Hematopoietic multipotent progenitor cell treated with erythropoietin and hydrocortisone succinate and interleukin-3 and kit ligand, for 15 days (in vitro differentiated cells): Measurements from ENCODE around the gene PIK3C3.
A peak's percentile ranks its signal among the peaks of the same experiment; 100 is the strongest.
"Not testable (repeated sequence)": the region's sequence is repeated elsewhere in the genome, so short reads cannot be mapped to it uniquely, and the experiment has no call there.

Source experiments
- DNase-seq: peaks from one replicate; pipeline ENCODE4 v3.0.0-alpha.2; 2015; ENCODE audit warnings: low spot score

PIK3C3 gene

DNA sequence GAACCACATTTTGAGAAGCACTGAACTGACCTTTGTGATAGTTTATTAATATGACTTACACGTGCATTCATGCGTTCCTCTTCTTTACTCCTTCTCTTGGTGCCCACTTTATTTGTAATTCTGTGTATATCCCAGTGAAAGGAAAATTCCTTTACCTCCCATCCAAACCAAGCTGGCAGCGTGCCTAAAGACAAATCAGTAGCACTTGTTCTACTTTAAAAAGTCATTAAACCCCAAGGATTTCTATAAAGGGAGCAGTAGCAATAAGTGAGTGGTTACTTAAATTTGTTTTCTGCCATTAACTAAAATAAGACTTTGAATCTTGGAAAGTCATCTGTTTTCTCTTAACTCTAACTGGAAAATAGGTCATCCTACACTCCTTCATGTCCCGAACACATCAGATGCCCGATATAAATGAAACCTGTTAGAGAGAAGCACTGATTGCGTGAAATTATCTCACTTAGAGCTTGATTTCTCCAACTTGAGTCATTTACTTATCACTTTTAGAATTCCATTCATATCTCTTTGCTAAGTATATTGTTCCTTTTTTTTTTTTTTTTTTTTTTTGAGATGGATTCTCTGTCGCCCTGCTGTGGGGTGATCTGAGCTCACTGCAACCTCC is 10.7 kb downstream of the PIK3C3 start:
- no peak for DNase-seq

DNA sequence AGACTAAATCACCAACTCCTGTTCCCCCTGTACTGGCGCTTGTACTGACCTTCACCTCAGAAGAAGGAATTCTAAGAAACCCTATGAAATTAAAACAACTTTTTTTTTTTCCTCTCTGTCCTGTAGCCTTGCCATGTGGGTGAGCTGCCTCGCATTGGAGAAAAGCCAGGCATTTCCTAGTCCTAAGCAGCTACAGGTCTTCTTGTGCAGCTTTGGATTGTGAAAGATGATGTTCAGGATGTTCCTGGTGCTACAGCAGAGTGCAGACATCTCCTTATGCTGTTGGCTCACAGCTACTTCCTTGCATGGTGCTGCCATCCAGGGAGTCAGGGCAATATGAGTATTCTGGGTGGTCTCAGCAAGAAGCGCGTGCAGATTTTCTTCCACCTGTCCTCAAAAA is 11.9 kb downstream of the PIK3C3 start:
- no peak for DNase-seq

DNA sequence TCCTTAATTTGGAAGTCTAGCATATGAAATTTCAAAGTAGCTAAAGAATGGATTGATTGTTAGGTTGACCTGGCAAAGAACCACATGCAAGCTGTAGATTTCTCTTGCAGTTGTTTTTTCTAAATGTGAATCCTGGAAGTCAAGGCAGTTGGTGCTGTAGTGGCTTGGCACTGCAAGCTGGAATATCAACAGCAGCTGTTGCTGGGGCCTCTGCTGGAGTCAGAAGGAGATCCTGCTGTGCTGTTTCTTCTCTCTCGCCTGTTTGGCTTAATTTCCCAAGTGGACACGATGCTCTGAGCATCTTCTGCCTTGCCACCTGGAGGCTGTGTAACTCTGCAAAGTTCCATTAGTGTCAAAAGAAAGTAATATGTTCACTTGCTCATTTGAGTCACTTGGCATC is 12.6 kb downstream of the PIK3C3 start:
- no peak for DNase-seq

DNA sequence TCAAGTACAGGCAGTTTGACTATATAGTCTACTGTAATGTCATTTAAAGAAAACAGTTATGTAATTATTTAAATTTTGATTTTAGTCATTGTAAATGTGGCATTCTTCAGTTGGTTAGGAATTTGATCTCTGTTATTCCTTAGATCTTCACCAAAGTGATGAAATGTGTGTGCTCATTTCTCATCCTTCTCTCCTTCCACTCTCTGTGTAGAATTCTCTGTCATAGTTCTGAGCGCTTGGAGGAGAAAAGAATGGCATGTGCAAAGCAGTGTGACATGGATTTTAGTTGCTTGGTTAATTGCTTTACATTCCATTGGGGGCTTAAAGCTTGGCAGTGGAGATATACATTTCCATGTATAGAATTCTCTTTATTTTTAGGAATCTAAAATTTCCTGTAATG is 14.8 kb downstream of the PIK3C3 start:
- DNase-seq: no peak

DNA sequence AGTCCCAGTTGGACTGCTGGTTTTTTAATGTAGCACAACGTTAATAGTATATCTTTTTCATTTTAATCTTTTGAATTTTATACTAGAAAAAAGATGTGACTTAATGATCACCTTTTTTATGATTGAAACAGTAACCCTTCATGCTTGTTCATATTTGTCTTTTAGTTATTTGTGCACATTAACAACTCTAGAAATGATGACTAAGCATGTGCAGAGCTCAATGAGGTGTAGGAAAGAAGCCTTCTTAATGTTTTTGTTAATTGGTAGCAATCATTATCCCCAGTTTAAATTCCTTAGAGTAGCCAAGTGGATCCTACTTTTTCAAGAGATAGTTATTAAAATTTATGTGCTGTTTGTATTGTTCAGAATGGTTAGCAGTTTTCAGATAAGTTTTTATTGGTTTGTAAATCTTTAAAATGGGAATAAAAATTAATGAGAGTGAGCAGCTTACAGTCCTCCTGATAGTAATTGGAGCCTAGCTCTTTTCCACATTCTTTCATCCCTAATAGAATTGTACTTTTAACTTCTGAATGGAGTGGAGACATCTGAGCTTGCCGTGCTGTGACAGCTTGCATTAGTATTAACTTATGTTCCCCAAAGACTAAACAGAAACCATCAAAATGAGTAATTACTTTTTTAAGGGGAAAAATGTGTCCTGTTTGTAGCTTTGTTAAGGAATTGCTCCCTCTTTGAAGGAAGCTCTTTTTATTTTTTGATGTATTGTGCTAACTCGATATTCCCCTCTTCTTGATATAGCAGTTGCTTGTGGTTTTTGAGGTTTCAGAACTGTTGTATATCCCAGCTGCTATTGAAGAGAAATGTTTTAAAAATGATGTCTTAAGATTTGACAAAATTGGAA is 17.3 kb downstream of the PIK3C3 start:
- no peak for DNase-seq

DNA sequence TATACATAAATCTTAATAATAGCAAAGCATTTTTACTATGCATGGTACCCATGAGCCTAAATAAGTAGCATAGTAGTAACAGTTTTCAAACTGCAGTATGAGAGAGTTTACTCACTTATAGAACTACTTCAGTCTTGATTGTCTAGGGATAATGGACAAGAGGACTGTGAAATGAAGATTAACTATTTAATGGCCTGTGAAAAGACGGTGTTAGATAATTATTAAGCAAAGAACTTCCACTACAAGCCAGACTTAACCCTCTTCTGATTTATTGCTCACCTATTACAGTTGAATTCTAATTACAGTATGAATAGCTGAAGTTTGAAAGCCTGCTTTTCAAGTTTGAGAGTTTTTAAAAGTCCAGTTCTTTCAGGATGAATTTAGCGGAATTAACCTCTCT is 18.9 kb downstream of the PIK3C3 start:
- no peak for DNase-seq

DNA sequence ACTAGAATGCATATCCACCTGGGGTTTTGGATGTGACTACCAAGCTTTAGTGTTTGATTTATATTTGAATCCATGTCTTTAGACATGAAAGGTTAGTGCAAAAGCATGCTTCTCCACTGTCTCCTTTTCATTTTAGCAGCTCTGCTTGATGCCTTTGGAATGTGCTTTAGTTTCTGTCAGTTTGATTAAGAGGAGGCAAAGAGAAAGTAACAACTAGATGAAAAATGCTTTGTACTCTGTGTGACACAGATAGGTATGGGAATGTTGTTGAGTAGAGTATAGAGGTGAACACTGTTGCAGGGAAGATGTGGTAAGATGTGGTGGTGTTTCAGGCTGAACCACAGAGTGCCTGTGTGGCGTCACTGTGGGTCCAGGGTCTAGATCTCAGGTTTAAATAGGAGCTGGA is 19.8 kb downstream of the PIK3C3 start:
- no peak for DNase-seq

DNA sequence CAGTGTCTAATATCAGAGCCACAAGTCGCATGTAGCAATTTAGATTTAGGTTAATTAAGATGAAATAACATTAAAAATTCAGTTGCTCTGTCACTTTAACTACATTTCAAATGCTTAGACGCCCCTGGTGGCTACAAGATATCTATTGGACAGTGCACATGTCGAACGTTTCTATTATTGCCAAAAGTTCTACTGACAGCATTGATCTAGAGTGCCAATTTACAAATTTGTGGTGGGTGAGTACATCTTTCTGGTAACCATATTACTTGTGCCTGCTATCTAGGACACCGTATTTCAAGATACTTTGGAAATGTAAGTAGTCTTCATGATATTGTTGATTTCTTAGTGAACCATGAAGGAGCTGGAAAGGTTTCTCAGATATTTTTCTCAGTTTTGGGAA is 20.2 kb downstream of the PIK3C3 start:
- DNase-seq: no peak

DNA sequence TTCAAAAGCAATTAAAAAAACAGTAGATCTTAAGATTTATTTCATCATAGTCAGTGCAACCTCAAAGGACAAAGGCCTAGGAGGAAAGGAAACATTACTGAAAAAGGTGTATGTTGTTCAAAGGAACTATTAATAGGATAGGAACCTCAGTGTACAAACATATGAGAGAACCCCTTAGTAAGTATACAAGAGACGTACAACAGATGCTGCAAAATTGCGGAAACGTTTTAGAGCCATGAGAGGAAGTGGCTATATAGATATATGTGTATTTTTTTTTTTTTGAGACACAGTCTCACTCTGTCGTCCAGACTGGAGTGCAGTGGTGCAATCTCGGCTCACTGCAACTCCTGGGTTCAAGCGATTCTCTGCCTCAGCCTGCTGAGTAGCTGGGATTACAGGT is 22.2 kb downstream of the PIK3C3 start:
- no peak for DNase-seq

DNA sequence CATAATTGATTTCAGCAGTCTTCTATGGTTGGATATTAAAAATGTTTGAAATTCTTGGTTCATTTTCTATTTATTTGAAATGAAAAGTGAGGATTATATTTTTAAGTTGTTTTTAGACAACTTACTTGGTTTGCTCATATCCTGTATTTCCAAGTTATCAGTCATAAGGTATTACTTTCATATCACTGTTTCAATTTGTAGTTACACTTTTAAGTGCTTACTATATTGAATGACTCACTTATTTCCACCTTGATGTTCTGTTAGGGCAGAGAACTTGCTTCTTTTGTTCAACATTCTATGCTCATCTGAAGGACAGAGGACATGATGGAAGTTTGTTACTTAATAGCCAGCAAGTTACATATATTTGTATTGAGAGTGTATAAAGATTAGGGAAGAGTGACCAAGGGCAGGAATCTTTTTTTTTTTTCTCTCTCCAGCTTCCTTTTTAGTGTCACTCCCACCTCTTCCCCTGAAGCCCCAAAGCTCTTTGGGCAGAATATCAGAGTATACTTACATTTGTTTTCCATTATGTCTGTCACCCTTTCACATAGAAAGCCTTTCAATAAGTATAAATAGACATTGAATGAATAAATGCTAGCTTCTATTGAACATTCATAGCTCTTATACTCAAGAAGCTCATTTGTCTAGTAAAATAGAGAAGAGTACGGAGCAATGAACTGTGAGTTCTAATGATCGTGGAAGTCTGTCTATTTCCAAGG is 28.1 kb downstream of the PIK3C3 start:
- no peak for DNase-seq

DNA sequence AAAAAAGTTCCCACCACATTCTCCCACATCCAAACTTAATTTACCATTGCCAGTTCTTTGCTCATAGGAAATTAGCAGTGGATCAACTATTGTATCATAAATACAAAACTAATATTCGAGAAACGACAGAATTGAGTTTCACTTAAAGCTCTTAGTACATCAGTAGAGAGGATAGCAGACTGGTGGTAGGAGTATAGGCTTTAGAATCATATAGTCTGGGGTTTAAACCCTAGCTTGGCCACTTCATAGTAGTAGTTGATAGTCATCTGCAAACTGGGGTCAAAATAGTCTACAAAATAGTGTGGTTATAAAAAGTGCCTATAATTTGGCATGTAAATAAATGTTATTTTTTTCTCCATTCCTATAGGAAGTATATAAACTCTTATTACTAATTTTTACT is 30.9 kb downstream of the PIK3C3 start:
- DNase-seq: no peak

DNA sequence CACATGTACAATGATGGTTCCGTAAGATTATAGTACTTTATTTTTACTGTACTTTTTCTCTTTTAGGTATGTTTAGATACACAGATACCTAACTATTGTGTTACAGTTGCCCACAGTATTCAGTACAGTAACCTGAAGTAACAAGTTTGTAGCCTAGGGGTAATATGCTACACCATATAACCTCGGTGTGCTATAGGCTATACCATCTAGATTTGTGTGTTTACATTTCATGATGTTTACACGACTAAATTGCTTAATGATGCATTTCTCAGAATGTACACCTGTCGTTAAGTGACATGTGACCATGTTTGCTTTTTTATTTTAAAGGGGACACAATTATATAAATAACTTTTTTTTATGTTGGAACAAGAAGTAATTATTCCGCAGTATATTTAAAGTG is 34.5 kb downstream of the PIK3C3 start:
- DNase-seq: no peak

DNA sequence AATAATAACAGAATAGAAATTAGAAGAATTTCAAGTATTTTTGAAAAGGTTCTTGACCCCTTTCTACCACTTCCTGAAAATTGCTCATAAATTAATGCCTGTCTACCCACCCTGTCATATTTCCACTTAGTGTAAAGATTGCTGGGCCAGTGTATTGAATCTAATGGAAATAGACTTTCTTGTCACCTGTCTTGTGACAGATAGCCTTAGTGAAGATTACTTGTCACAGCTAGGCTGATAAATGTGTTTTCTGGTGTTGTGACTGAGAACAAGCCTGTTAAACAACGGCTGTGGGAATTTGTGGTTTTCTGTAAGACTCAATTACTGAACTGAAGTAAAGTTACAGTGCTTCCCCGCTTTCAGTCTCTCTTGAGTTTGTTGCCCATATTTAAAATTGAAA is 37.0 kb downstream of the PIK3C3 start:
- DNase-seq: no peak

DNA sequence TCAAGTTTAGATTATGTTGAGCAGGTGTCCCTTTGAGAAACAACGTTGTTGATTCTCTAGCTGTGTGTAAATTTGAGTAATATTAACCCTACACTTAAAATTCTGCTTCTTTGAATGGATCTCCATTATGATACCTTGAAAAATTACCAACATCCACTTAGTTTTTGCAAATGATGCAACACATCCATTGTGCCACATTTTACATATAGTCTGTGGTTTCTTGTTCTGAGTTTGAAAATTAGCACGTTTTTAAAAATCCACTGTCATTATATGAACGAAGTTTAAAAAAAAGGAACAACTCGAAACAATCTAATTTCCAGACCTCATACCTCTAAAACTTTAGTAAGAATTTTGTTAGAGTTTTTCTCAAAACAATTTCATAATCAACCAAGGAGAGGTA is 37.7 kb downstream of the PIK3C3 start:
- no peak for DNase-seq

DNA sequence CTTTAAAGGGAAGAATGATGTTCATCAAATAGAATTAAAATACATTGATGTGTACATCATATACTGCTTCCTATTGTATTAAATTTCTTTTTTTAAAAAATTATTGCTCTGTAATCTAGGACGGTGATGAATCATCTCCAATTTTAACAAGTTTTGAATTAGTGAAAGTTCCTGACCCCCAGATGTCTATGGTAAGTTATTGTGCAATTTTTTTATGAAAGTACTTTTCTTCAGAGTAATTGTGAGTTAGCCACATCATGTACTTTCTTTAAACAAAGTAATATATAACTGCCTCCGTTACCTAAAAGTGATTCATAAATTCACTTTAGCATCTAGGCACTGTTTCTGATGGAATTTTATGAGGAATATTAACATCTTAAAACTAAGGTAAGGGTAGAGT is 38.1 kb downstream of the PIK3C3 start:
- DNase-seq: no peak

DNA sequence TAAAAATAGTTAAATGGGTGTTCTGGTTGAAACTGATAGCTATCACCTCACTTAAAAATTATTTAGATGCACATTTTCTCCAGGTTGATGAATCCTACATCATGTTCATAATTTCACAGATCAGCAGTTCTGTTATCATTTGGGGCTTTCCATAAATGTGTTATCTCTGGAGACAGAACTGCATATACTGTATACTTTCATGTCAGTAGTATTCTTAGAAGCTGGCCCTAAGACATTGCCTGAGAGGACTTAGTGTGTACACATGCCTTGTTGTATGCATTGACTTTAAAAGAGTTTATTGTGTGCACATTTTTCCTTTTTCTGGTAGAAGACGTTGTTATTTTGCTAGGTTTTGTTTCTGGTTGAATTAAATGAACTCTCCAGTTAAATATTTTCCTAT is 41.0 kb downstream of the PIK3C3 start:
- DNase-seq: peak; percentile 32

DNA sequence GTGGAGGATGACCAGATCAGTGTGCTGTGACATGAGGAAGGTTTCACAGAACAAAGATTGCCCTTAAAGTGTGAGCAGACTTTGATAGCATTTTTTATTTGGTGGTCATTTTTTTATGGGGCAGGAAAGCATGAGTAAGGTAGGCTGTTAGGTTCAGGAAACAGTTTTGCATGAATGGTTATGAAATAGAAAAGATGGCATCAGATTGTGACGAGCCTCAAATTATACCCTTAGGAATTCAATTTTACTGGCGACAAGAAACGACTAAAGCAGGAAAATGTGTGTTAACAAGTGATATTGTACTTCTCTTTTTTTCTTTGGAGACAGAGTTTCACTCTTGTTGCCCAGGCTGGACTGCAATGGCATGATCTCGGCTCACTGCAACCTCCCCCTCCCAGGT is 44.7 kb downstream of the PIK3C3 start:
- DNase-seq: no peak

DNA sequence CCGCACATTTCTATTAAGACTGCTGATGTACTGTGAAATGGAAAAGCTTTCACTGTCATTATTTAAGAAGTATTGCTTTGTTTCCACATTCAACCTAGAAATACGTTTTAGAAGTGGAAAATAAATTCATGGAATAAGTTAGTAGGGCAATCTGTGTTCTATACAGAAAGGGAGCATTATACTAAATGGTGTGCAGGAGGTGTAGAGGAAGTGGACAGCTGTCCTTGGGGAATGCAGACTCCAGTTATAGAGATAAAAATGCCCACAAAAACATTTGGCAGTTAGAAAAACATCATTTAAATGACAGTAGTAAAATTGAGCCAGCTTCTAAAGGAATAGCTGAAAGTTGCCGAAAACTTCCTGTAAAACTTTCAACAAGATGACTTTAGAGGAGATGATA is 46.8 kb downstream of the PIK3C3 start:
- DNase-seq: no peak

DNA sequence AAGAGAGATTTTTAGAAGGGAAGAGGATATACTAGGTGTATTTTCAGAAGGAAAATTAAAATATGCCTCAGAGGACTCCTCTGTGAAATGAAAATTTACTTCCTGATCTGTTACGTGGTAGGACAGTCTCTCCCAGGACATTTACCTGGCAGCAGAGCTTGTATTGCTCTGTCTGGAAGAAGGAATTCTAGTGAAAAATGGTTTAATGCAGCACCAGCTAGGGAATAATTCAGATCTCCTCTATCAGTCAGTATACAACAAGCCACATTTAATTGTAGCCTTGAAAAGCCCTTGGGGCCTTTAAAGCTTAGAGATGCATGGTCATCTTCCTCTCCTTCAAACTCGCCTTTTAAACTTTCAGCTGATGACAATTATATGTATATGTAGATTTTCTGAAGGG is 49.6 kb downstream of the PIK3C3 start:
- DNase-seq: no peak

DNA sequence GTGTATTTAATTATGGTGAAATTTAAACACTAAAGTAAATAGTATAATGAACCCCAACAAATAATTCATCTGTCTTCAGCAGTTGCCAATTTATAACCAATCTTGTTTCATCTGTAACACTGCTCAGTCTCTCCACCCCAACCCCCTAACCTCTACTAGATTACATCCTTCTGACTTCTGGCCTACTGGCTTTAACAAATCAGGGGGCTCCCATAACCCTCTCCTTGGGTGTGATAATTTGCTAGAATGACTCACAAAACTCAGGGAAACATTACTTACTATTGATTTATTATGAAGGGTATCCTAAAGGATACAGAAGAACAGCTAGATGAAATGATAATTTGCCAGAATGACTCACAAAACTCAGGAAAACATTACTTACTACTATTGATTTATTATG is 50.7 kb downstream of the PIK3C3 start:
- DNase-seq: no peak

DNA sequence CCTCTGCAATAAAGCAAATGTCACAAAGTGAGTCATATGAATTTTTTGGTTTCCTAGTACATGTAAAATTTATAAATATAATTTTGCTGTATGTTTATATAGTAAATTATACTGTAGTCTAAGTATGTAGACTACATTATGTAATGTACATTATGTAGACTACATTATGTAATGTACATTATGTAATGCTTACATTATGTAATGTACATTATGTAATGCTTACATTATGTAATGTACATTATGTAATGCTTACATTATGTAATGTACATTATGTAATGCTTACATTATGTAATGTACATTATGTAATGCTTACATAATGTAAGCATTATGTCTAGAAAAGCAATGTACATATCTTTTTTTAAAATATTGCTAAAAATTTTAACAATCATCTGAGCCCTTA is 54.4 kb downstream of the PIK3C3 start:
- not testable (repeated sequence) for DNase-seq

DNA sequence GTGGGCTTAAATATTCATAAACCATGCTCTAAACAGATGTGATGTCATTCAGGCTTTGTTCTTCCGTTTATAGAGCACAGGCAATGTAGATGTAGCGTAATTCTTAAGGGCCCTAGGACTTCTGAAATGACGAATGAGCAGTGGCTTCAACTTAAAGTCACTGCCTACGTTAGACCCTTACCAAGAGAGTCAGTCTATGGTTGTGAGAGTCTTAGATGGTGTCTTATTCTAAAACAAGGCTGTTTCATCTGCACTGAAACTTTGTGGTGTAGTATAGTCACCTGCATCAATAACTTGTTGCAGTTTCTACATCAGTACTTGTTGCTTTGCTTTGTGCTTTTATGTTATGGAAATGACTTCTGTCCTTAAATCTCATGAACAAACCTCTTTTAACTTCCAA is 56.0 kb downstream of the PIK3C3 start:
- DNase-seq: no peak

DNA sequence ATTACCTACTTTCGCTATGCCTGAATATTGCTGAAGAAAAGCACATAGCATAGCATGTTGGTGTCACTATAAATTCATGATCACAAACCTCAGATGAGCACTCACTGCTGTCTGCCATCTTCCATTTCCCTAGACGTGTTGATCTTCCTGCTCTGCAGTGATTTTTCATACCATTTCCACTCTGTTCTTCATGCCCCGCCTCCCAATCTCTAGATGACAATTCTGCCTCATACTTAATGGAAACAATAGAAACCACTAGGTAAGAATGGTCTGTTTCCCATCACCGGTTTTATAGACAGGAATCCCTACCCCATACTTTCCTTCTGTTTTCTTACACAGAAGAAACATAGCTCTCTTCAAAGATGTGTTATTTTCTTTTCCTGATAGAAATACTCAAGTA is 63.8 kb downstream of the PIK3C3 start:
- DNase-seq: no peak
